Endothelial cell of umbilical vein (primary cell): Measurements from ENCODE around the gene CACNG5. TPM values are rescaled to one million over a fixed set of nuclear protein-coding genes. Genes with fewer than 3 reads are reported as not detected.

Experiments used
- BruUV-seq: library from RNA; stranded (reverse); fragments of 400-500 nt; replicated peaks from 2 replicates; lab custom pipeline; 2021; lab: Mats Ljungman, UMichigan
- CTCF ChIA-PET: fragments of 300-600, 350-600 bp; sonication (Branson Sonifier 250); formaldehyde crosslinking; loops from one replicate; lab custom pipeline; 2021; ENCODE audit warnings: antibody characterized with exemption, inconsistent platforms; lab: Charles Lee
- POLR2A ChIA-PET: fragments of 300-600, 350-600 bp; sonication (Branson Sonifier 250); formaldehyde crosslinking; loops from one replicate; lab custom pipeline; 2021; ENCODE audit warnings: antibody characterized with exemption, inconsistent platforms; lab: Charles Lee
- DNase-seq: peaks from one replicate; pipeline ENCODE4 v3.0.0-alpha.2; 2011; ENCODE audit warnings: low read depth, low spot score
- FAIRE-seq: peaks from 2 replicates; lab custom pipeline; 2011; peaks lifted over from hg19 to GRCh38; lab: Jason Lieb, UNC
- H2AFZ ChIP-seq: 2 replicates; pipeline ENCODE4 v1.6.0; 2012; ENCODE audit warnings: low read depth, low read length, control low read depth, inconsistent platforms
- H3K27ac ChIP-seq: 2 replicates; pipeline ENCODE4 v1.5.1; 2011; ENCODE audit warnings: low read depth, mild to moderate bottlenecking, control low read depth, low read length, moderate library complexity; ENCODE audit not compliant: insufficient read depth
- H3K27me3 ChIP-seq, 2 experiments: 2 replicates each; pipeline versions ENCODE4 v1.6.0 to v1.6.1; 2011; ENCODE audit warnings: low read length in 2 of 2, mixed read lengths in 1 of 2; ENCODE audit not compliant: control insufficient read depth in 2 of 2, insufficient read depth in 2 of 2
- H3K36me3 ChIP-seq, 2 experiments: 2 replicates in 1 of 2; 3 replicates in 1 of 2; pipeline ENCODE4 v1.5.1; 2011; ENCODE audit warnings: low read length in 2 of 2, mild to moderate bottlenecking in 1 of 2, moderate library complexity in 1 of 2; ENCODE audit not compliant: control insufficient read depth in 2 of 2, insufficient read depth in 2 of 2; ENCODE audit errors: extremely low read depth in 1 of 2
- H3K4me1 ChIP-seq: 3 replicates; pipeline ENCODE4 v1.5.1; 2011; ENCODE audit warnings: mild to moderate bottlenecking, low read length; ENCODE audit not compliant: control insufficient read depth, insufficient read depth; ENCODE audit errors: extremely low read depth
- H3K4me2 ChIP-seq: 2 replicates; pipeline ENCODE4 v1.6.1; 2011; ENCODE audit warnings: low read length, control low read depth, mixed read lengths; ENCODE audit not compliant: insufficient read depth
- H3K4me3 ChIP-seq, 3 experiments: fragments of 200-600 bp in 1 of 3; sonication (generic), shearing (Covaris generic) in 1 of 3; replicated peaks in 1 of 3; 2 replicates each; pipeline ENCODE4 v1.5.1; 2011 to 2016; ENCODE audit warnings: control low read depth in 3 of 3, low read length in 3 of 3, mild to moderate bottlenecking in 2 of 3, inconsistent platforms in 1 of 3, low read depth in 1 of 3, moderate library complexity in 1 of 3; ENCODE audit not compliant: insufficient read depth in 1 of 3
- H3K79me2 ChIP-seq: 2 replicates; pipeline ENCODE4 v1.6.0; 2012; ENCODE audit warnings: low read length, inconsistent platforms; ENCODE audit not compliant: control insufficient read depth, insufficient read depth
- H3K9ac ChIP-seq: replicated peaks from 2 replicates; pipeline ENCODE3; 2011; ENCODE audit warnings: low read length, control low read depth; ENCODE audit not compliant: insufficient read depth; ENCODE audit errors: extremely low read depth
- H3K9me1 ChIP-seq: replicated peaks from 3 replicates; pipeline ENCODE4 v1.6.0; 2011; ENCODE audit warnings: mild to moderate bottlenecking, low read length; ENCODE audit not compliant: control insufficient read depth, insufficient read depth; ENCODE audit errors: extremely low read depth
- H3K9me3 ChIP-seq: replicated peaks from 2 replicates; pipeline ENCODE4 v1.5.1; 2012; ENCODE audit warnings: low read length, inconsistent platforms; ENCODE audit not compliant: control insufficient read depth, insufficient read depth
- H4K20me1 ChIP-seq: replicated peaks from 2 replicates; pipeline ENCODE3; 2011; ENCODE audit warnings: mild to moderate bottlenecking, low read length; ENCODE audit not compliant: control insufficient read depth, insufficient read depth; ENCODE audit errors: extremely low read depth
- CTCF ChIP-seq, 2 donors: IDR thresholded peaks; 1 replicate in 1 of 2; 2 replicates in 1 of 2; pipeline ENCODE4 v1.5.1; 2011; ENCODE audit warnings: low read length in 2 of 2, mild to moderate bottlenecking in 2 of 2, moderate library complexity in 2 of 2, control low read depth in 1 of 2, inconsistent platforms in 1 of 2, low read depth in 1 of 2; ENCODE audit not compliant: insufficient read depth in 1 of 2; ENCODE audit errors: extremely low read depth in 1 of 2
- EZH2 ChIP-seq: IDR thresholded peaks from 2 replicates; pipeline ENCODE4 v1.6.1; 2012; ENCODE audit warnings: borderline replicate concordance, low read depth, mild to moderate bottlenecking, moderate library complexity, low read length, inconsistent platforms; ENCODE audit not compliant: severe bottlenecking
- FOS ChIP-seq: IDR thresholded peaks from 2 replicates; pipeline ENCODE4 v1.6.1; 2011; ENCODE audit warnings: mild to moderate bottlenecking, low read length, moderate library complexity, borderline replicate concordance; ENCODE audit not compliant: insufficient read depth
- GATA2 ChIP-seq: IDR thresholded peaks from 2 replicates; pipeline ENCODE4 v1.7.0; 2011; ENCODE audit warnings: low read depth, mild to moderate bottlenecking, moderate library complexity, mixed read lengths, low read length; ENCODE audit not compliant: insufficient read length, insufficient read depth
- JUN ChIP-seq: IDR thresholded peaks from 2 replicates; pipeline ENCODE4 v1.6.1; 2011; ENCODE audit warnings: borderline replicate concordance, low read depth; ENCODE audit not compliant: insufficient read length, insufficient read depth
- MAX ChIP-seq: IDR thresholded peaks from 2 replicates; pipeline ENCODE4 v1.6.1; 2011; ENCODE audit not compliant: insufficient read depth, insufficient read length
- MYC ChIP-seq: IDR thresholded peaks from one replicate; pipeline ENCODE4 v1.6.1; 2011; ENCODE audit warnings: mild to moderate bottlenecking, low read depth, low read length
- POLR2A ChIP-seq: IDR thresholded peaks from 2 replicates; pipeline ENCODE4 v1.6.1; 2012; ENCODE audit warnings: low read depth, mild to moderate bottlenecking, control low read depth, low read length
- POLR2AphosphoS5 ChIP-seq: IDR thresholded peaks from 2 replicates; pipeline ENCODE4 v1.6.1; 2012; ENCODE audit warnings: low read depth, mild to moderate bottlenecking, control low read depth, low read length, moderate library complexity; ENCODE audit not compliant: insufficient read depth
- dilution Hi-C: fragments of 300-500 bp; cut with MboI; formaldehyde crosslinking; loops from one replicate; pipeline ENCODE4 v1.15.0; 2019; ENCODE audit warnings: low sequenced_read_pairs; ENCODE audit not compliant: extremely low pct_ligation_motif_present
- intact Hi-C: fragments of 100-400 bp; cut with micrococcal nuclease; formaldehyde crosslinking; loops from one replicate; pipeline ENCODE4 v1.10.0; 2022
- polyA plus RNA-seq, 4 experiments: library from polyadenylated mRNA; depleted of rRNA in 3 of 4; stranded (reverse) in 3 of 4; unstranded in 1 of 4; fragments of >200 nt; gene quantifications; 2 replicates each; pipeline versions ENCODE4 v1.2.1 to v1.2.3, GENCODE V29; 2011 to 2012; ENCODE audit warnings: missing spikeins in 1 of 4
- total RNA-seq: library from RNA; stranded (reverse); gene quantifications from 2 replicates; pipeline ENCODE4 v1.2.3, GENCODE V29; 2021

CACNG5 gene
- total and polyA plus RNA-seq, 2 donors (not counting 3 experiments of a cell fraction or from before 2014, with no cell fraction given): not detected

- H3K27ac ChIP-seq: no peak overlapping the region
- H3K4me1 ChIP-seq: no peaks in the 10 kb centered on the region
- H3K27me3 ChIP-seq: no peaks in the 10 kb centered on the region
- H3K9ac ChIP-seq: no peak overlapping the region
- no TSS peak for BruUV-seq
- no peak overlapping the region for H2AFZ ChIP-seq
- H3K9me1 ChIP-seq: no peaks in the 10 kb centered on the region
- no peak overlapping the region for H3K4me3 ChIP-seq
- no peaks in the 10 kb centered on the region for H3K9me3 ChIP-seq
- dilution Hi-C loops: no loop called here
- intact Hi-C loops: no loop called here
- no peak overlapping the region for H3K4me2 ChIP-seq
- H3K79me2 ChIP-seq: no peaks in the 10 kb centered on the region
- TF ChIP-seq POLR2AphosphoS5 (no peak), POLR2A (no peak), FOS (no peak), CTCF (IDR thresholded peaks at IDR 0.05; ENCODE audit: extremely low read depth in 1 of 2, insufficient read depth in 1 of 2, low read depth in 1 of 2, low read length in 2 of 2) (no peak), MYC (no peak)
- no peaks in the 10 kb centered on the region for H4K20me1 ChIP-seq
- POLR2A ChIA-PET: no interaction called here
- DNase-seq: no peak
- H3K36me3 ChIP-seq: no peaks in the 10 kb centered on the region
- CTCF ChIA-PET: no interaction called here
- no peak for FAIRE-seq
Observed at GRCh38 chr17:66807182-66807581, 27.7 kb upstream of the CACNG5 start.

GRCh38 chr17:66809408-66809807, 25.5 kb upstream of the CACNG5 start:
- no peak overlapping the region for H3K4me2 ChIP-seq
- TF ChIP-seq FOS (no peak), JUN (no peak), MAX (no peak), POLR2AphosphoS5 (no peak), POLR2A (no peak), CTCF (IDR thresholded peaks at IDR 0.05; ENCODE audit: extremely low read depth in 1 of 2, insufficient read depth in 1 of 2, low read depth in 1 of 2, low read length in 2 of 2) (no peak), GATA2 (no peak), EZH2 (no peak), MYC (no peak)
- H3K4me1 ChIP-seq: no peaks in the 10 kb centered on the region
- no peak for DNase-seq
- H3K27ac ChIP-seq: no peak overlapping the region
- H3K9me3 ChIP-seq: no peaks in the 10 kb centered on the region
- FAIRE-seq: no peak
- POLR2A ChIA-PET: no interaction called here
- no peak overlapping the region for H3K4me3 ChIP-seq
- no peak overlapping the region for H2AFZ ChIP-seq
- no peak overlapping the region for H3K9ac ChIP-seq
- H3K9me1 ChIP-seq: no peaks in the 10 kb centered on the region
- CTCF ChIA-PET: no interaction called here
- H3K27me3 ChIP-seq: no peaks in the 10 kb centered on the region
- H3K79me2 ChIP-seq: no peaks in the 10 kb centered on the region
- intact Hi-C loops: no loop called here
- H4K20me1 ChIP-seq: no peaks in the 10 kb centered on the region
- no peaks in the 10 kb centered on the region for H3K36me3 ChIP-seq
- dilution Hi-C loops: no loop called here
- BruUV-seq: no TSS peak
